ENCODE results near the gene RPS18. TPM values are rescaled to one million over a fixed set of nuclear protein-coding genes. Genes with fewer than 3 reads are reported as not detected.

The RPS18 gene
- total and polyA plus RNA-seq, 2 of the 13 experiments (the other 11 are each of a cell fraction or from before 2014, with no cell fraction given), result 3,896 to 5,806 TPM

GRCh38 chr6:33317669-33318425 lies 46.0 kb downstream of the RPS18 start, which contains the start of gene ZBTB22 (continued):
- TF ChIP-seq, protein P1, sequence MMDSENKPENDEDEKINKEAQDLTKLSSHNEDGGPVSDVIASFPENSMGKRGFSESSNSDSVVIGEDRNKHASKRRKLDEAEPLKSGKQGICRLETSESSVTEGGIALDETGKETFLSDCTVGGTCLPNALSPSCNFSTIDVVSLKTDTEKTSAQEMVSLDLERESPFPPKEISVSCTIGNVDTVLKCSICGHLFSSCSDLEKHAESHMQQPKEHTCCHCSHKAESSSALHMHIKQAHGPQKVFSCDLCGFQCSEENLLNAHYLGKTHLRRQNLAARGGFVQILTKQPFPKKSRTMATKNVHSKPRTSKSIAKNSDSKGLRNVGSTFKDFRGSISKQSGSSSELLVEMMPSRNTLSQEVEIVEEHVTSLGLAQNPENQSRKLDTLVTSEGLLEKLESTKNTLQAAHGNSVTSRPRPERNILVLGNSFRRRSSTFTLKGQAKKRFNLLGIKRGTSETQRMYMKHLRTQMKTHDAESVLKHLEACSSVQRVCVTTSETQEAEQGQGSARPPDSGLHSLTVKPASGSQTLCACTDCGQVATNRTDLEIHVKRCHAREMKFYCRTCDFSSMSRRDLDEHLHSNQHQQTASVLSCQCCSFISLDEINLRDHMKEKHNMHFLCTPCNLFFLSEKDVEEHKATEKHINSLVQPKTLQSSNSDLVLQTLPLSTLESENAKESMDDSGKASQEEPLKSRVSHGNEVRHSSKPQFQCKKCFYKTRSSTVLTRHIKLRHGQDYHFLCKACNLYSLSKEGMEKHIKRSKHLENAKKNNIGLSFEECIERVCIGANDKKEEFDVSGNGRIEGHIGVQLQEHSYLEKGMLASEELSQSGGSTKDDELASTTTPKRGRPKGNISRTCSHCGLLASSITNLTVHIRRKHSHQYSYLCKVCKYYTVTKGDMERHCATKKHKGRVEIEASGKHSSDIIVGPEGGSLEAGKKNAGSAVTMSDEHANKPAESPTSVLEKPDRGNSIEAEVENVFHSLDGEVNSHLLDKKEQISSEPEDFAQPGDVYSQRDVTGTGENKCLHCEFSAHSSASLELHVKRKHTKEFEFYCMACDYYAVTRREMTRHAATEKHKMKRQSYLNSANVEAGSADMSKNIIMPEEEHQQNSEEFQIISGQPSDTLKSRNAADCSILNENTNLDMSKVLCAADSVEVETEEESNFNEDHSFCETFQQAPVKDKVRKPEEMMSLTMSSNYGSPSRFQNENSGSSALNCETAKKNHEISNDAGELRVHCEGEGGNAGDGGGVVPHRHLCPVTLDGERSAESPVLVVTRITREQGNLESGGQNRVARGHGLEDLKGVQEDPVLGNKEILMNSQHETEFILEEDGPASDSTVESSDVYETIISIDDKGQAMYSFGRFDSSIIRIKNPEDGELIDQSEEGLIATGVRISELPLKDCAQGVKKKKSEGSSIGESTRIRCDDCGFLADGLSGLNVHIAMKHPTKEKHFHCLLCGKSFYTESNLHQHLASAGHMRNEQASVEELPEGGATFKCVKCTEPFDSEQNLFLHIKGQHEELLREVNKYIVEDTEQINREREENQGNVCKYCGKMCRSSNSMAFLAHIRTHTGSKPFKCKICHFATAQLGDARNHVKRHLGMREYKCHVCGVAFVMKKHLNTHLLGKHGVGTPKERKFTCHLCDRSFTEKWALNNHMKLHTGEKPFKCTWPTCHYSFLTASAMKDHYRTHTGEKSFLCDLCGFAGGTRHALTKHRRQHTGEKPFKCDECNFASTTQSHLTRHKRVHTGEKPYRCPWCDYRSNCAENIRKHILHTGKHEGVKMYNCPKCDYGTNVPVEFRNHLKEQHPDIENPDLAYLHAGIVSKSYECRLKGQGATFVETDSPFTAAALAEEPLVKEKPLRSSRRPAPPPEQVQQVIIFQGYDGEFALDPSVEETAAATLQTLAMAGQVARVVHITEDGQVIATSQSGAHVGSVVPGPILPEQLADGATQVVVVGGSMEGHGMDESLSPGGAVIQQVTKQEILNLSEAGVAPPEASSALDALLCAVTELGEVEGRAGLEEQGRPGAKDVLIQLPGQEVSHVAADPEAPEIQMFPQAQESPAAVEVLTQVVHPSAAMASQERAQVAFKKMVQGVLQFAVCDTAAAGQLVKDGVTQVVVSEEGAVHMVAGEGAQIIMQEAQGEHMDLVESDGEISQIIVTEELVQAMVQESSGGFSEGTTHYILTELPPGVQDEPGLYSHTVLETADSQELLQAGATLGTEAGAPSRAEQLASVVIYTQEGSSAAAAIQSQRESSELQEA (CRISPR knock-in tag; IDR thresholded peaks at IDR 0.05; ENCODE audit: not compliant biosample characterization), result peak; percentile 70
- TF ChIP-seq TCF7L2 (IDR thresholded peaks at IDR 0.05; ENCODE audit: low read depth, low read length) (no peak), MAFG (CRISPR knock-in tag; IDR thresholded peaks at IDR 0.05) (no peak), ARID2 (CRISPR knock-in tag; IDR thresholded peaks at IDR 0.05; ENCODE audit: borderline replicate concordance) (no peak), ZNF251 (CRISPR knock-in tag; IDR thresholded peaks at IDR 0.05) (no peak), ZNF136 (CRISPR knock-in tag; IDR thresholded peaks at IDR 0.05; ENCODE audit: low read depth) (0 out of 2 replicates have a peak, but pooled peaks have one; percentile 52), ZNF567 (CRISPR knock-in tag; IDR thresholded peaks at IDR 0.05; ENCODE audit: borderline replicate concordance) (peak; percentile 48; the same call in 1 of the 2 replicates), NR2F1 (CRISPR knock-in tag; IDR thresholded peaks at IDR 0.05) (no peak), HCFC1 (IDR thresholded peaks at IDR 0.05; ENCODE audit: low read depth, low read length) (0 out of 2 replicates have a peak, but pooled peaks have one; percentile 18), ELF1 (CRISPR knock-in tag; IDR thresholded peaks at IDR 0.05) (no peak; the same call in none of the 2 replicates), FOXP1 (IDR thresholded peaks at IDR 0.05) (no peak), FOXP1 (CRISPR knock-in tag; IDR thresholded peaks at IDR 0.05) (no peak), ZNF501 (CRISPR knock-in tag; IDR thresholded peaks at IDR 0.05) (0 out of 2 replicates have a peak, but pooled peaks have one; percentile 35), ZNF335 (CRISPR knock-in tag; IDR thresholded peaks at IDR 0.05) (no peak), ZNF484 (CRISPR knock-in tag; IDR thresholded peaks at IDR 0.05; ENCODE audit: borderline replicate concordance, low read depth) (no peak), ATRX (CRISPR knock-in tag; IDR thresholded peaks at IDR 0.05; ENCODE audit: borderline replicate concordance) (no peak)
- TF ChIP-seq, protein P2, sequence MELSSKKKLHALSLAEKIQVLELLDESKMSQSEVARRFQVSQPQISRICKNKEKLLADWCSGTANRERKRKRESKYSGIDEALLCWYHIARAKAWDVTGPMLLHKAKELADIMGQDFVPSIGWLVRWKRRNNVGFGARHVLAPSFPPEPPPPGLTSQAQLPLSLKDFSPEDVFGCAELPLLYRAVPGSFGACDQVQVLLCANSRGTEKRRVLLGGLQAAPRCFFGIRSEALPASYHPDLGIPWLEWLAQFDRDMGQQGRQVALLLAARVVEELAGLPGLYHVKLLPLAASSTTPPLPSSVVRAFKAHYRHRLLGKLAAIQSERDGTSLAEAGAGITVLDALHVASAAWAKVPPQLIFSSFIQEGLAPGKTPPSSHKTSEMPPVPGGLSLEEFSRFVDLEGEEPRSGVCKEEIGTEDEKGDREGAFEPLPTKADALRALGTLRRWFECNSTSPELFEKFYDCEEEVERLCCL (CRISPR knock-in tag; IDR thresholded peaks at IDR 0.05; ENCODE audit: borderline replicate concordance), result no peak
- TF ChIP-seq, protein P3, sequence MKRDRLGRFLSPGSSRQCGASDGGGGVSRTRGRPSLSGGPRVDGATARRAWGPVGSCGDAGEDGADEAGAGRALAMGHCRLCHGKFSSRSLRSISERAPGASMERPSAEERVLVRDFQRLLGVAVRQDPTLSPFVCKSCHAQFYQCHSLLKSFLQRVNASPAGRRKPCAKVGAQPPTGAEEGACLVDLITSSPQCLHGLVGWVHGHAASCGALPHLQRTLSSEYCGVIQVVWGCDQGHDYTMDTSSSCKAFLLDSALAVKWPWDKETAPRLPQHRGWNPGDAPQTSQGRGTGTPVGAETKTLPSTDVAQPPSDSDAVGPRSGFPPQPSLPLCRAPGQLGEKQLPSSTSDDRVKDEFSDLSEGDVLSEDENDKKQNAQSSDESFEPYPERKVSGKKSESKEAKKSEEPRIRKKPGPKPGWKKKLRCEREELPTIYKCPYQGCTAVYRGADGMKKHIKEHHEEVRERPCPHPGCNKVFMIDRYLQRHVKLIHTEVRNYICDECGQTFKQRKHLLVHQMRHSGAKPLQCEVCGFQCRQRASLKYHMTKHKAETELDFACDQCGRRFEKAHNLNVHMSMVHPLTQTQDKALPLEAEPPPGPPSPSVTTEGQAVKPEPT (CRISPR knock-in tag; IDR thresholded peaks at IDR 0.05; ENCODE audit: low read depth), result peak; percentile 100

Data from HepG2 (cell line).